Activated T-cell treated with anti-CD3 and anti-CD28 coated beads, Interleukin-2, amount 50 U/mL, for 1 hour (primary cell): ENCODE results near the gene OMP.
"Not testable (repeated sequence)": the region's sequence is repeated elsewhere in the genome, so short reads cannot be mapped to it uniquely, and the experiment has no call there.

Source experiments
- DNase-seq: peaks from one replicate; pipeline ENCODE4 v3.0.0-alpha.2; 2020

OMP gene

GRCh38 chr11:77087723-77088225 lies 14.9 kb upstream of the OMP start:
- no peak for DNase-seq

- DNase-seq: no peak
Measured at GRCh38 chr11:77088236-77089003, 14.2 kb upstream of the OMP start.

- DNase-seq: no peak
Measured at GRCh38 chr11:77089004-77089545, 13.6 kb upstream of the OMP start.

GRCh38 chr11:77090046-77090372 lies 12.6 kb upstream of the OMP start:
- no peak for DNase-seq

GRCh38 chr11:77090373-77091111 lies 12.1 kb upstream of the OMP start:
- no peak for DNase-seq

- peak; percentile 83 for DNase-seq
Measured at GRCh38 chr11:77091146-77091940, 11.3 kb upstream of the OMP start.

GRCh38 chr11:77092382-77092781 lies 10.3 kb upstream of the OMP start:
- no peak for DNase-seq

- DNase-seq: no peak
Measured at GRCh38 chr11:77093056-77093891, 9.4 kb upstream of the OMP start.

- no peak for DNase-seq
Measured at GRCh38 chr11:77093987-77094840, 8.4 kb upstream of the OMP start.

- DNase-seq: no peak
Measured at GRCh38 chr11:77094841-77095365, 7.7 kb upstream of the OMP start.

GRCh38 chr11:77095551-77096490 lies 6.8 kb upstream of the OMP start:
- DNase-seq: no peak

GRCh38 chr11:77096591-77097019 lies 6.0 kb upstream of the OMP start:
- DNase-seq: no peak

- DNase-seq: not testable (repeated sequence)
Measured at GRCh38 chr11:77097180-77097579, 5.5 kb upstream of the OMP start.

- no peak for DNase-seq
Measured at GRCh38 chr11:77100166-77101042, 2.2 kb upstream of the OMP start.

GRCh38 chr11:77101043-77101537 lies 1.6 kb upstream of the OMP start:
- DNase-seq: no peak

GRCh38 chr11:77103319-77103718 lies 679 bp downstream of the OMP start:
- no peak for DNase-seq

GRCh38 chr11:77104727-77105126 lies 2.1 kb downstream of the OMP start:
- no peak for DNase-seq

- no peak for DNase-seq
Measured at GRCh38 chr11:77106321-77106720, 3.7 kb downstream of the OMP start.

GRCh38 chr11:77106759-77107158 lies 4.1 kb downstream of the OMP start:
- DNase-seq: no peak
